HG02610 (cell line): ENCODE measurements around the gene TNNT2.

Experiments
- ATAC-seq: cut with Tn5 transposase; IDR thresholded peaks from one replicate; pipeline ENCODE4 v1.9.1; 2021; ENCODE audit warnings: mild to moderate bottlenecking, moderate library complexity; ENCODE audit not compliant: unreplicated experiment

TNNT2 gene

DNA sequence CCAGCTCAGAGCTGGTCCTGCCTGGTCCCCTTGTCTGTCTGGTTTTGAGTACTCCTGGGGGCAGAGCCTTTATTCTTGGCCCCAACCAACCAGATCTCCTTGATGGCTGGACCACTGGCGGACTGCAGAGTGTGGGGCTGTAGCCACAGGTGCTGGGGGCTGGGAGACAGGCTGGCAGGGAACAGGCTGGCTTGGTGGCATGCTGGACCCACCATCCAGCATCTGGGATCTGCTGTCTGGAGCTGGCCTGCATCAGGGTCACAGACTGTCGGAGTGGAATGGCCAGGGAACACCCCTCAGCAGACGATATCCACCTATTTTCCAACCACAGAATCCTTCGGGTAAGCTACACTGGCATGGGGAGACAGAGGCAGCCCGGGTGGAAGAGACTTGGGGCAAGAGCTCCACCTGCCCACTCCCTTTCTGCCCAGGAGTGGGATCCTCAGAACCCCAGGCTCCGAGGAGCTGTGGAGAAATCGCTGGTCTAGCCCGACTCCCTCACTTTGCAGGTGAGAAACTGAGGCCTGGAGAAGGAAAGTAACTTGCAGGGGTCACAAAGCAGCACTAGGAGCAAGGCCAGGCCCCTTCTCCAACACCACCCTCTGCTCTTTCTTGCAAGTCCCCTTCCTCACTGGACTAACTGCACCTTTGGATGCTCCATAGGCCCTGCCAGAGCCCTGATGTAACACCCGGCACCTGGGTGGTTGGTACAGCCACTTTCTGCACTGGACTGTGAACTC lies 40.6 kb downstream of the TNNT2 start:
- ATAC-seq: no peak

DNA sequence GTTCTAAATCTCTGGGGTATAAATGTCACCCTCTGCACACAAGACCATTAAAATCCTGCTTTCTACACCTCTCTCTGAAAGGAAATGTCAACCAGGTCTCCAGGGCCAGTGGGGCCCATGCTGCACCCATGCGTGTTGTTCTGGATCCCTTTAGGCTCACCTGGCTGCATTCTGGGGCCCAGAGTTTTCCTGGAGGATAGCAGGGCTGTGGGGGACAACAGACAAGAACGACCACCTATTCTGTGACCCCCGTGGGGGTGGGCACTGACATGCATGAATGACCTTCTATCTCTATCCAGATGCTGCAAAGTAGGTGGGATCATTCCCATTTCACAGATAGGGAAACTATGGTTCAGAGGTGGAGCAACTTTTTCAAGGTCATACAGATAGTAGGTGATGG lies 41.6 kb downstream of the TNNT2 start:
- no peak for ATAC-seq

DNA sequence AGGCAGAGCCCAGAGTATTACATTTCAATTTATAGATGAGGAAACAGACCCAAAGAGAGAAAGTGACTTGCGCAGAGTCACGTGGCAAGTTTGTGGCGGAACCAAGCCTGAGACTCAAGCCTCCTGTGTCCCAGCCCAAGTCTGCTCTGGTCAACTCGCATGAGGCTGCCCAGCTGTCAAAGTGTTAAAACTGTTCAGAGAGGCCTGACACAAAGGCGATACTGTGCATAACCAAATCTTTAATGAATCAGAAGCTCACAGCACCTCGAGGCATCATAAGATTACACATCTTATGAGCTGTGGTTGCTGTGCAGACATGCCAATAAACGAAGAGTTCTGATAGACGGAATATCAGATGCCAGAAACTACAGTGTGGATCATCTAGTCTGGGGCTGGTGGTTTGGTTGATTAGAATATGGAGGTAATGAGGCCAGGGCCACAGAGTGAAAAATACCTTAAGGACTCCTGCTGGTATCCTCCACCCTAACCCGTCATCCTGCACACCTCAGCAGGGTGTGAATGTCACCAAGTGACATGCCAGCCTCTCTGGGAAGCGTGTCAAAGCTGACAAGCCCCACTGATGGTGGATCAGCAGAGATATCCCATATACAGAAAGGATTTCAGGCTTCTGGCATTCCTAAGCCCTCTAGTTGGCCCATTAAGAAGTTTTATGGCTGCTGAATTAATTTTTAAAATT lies 42.2 kb downstream of the TNNT2 start:
- ATAC-seq: no peak

DNA sequence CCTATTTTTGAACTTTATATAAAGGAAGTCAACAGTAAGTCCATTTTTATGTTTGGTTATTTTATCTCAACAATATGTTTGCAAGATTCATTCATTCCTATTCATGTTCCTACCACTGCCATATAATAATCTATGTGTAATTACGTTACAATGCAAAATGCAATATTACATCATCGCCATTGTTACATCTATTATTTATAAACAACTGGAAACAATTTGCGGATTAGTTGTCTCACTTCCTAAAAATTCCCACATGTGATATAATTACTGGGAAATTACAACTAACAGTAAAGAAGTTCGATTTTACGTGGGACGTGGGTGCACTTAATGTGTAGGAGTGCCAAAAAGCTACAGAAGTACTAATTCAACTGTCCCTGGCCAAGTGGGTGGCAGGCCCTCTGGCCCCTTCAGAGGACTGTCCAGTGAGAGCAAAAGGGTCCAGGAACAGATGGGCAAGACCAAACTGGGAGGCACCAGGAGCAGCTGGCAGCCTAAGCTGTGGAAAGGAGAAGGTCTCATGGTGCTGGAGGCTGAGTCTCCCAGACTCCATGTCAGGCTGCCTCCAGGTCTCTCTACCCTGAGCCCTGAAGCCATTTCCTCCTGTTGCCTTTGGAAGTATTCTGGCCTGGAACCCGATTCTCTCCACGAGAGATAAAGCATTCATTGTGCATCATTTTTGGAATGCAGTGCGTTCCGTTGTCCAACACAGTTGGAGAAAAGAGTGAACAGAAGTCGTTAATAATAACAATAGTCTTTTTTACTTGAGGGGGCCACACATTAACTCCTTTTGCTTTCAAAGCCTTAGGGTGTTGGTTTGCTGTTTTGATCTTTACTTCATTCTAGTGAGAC lies 42.9 kb downstream of the TNNT2 start:
- ATAC-seq: no peak

- ATAC-seq: no peak
Measured at GRCh38 chr1:201332616-201333335, 44.7 kb downstream of the TNNT2 start.

DNA sequence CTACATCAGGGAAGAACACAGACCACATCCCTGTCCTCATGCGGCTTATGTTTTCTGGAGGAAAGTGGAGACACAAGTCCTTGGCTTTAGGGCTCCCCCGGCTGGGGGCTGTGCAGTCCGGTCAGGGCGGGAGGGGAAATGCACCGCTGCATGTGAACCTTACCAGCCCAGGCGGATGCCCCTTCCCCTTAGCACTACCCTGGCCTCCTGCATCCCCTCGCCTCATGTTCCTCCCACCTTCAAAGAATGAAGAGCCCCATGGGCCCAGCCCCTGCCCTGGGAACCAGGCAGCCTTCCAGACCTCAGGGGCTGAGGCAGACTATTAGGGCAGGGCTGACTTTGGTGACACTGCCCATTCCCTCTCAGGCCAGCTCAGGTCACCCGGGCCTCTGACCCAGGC lies 45.5 kb downstream of the TNNT2 start:
- ATAC-seq: no peak

GRCh38 chr1:201331166-201331565 lies 46.3 kb downstream of the TNNT2 start:
- ATAC-seq: no peak

- ATAC-seq: no peak
Measured at GRCh38 chr1:201330541-201330940, 46.9 kb downstream of the TNNT2 start.

- ATAC-seq: no peak
Measured at GRCh38 chr1:201329801-201330200, 47.7 kb downstream of the TNNT2 start.

- no peak for ATAC-seq
Measured at GRCh38 chr1:201329286-201329685, 48.2 kb downstream of the TNNT2 start.

- no peak for ATAC-seq
Measured at GRCh38 chr1:201328576-201328975, 48.9 kb downstream of the TNNT2 start.

GRCh38 chr1:201327687-201328240 lies 49.7 kb downstream of the TNNT2 start:
- ATAC-seq: no peak

GRCh38 chr1:201326710-201327109 lies 50.8 kb downstream of the TNNT2 start:
- ATAC-seq: no peak

DNA sequence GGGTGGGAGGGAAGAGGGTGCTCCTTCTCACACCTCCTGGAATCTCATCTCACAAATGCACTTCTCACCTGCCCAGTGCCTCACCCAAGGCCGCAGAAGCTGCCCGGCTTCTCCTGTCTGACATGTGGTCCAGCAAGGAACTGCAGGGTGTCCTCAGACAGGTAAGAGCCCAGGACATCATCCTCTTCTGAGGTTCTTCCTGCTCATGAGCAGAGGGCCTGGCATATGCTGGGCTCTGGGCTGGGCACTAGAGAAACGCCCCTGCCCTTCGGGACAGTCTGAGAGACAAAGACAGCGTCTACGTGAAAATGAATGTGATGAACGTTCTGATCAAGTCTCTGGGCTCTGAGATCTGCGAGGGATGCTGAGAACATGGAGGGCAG lies 51.8 kb downstream of the TNNT2 start:
- ATAC-seq: no peak

DNA sequence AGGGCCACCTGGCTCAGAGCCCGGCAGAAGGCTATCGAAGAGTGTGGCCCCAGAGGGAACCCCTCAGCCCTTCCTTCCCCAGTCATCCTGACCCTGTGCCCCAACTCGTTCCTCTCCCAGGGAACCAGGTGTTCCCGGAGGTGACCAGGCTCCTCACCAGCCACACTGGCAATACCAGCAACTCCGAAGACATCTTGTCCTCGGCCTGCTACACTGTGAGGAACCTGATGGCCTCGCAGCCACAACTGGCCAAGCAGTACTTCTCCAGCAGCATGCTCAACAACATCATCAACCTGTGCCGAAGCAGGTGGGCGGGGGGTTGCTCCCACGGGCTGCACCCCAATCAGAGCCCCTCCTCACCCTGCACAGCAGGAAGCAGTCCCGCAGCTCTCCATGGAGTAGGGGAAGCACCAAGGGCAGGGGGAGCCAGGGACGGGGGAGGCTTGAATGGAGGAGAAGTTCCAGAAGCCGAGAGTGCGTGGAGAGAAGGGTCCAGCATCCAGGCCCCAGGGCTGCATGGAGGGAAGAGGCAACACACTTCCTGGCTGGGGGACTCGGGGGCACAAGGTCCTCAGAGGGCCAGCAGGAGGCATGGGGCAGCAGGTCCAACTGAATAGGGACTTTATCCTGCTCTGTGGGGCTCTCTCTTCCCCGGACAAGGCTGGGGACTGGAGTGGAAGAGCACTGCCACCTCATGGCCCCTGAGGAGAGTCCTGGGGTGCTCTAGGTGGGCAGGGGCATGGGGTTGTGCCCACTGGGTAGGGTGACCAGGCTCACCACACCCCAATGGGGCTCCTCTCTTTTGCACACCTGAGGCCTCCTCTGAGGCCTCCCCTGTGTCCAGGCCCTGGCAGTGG lies 52.4 kb downstream of the TNNT2 start:
- no peak for ATAC-seq

GRCh38 chr1:201324306-201324705 lies 53.2 kb downstream of the TNNT2 start:
- ATAC-seq: no peak

DNA sequence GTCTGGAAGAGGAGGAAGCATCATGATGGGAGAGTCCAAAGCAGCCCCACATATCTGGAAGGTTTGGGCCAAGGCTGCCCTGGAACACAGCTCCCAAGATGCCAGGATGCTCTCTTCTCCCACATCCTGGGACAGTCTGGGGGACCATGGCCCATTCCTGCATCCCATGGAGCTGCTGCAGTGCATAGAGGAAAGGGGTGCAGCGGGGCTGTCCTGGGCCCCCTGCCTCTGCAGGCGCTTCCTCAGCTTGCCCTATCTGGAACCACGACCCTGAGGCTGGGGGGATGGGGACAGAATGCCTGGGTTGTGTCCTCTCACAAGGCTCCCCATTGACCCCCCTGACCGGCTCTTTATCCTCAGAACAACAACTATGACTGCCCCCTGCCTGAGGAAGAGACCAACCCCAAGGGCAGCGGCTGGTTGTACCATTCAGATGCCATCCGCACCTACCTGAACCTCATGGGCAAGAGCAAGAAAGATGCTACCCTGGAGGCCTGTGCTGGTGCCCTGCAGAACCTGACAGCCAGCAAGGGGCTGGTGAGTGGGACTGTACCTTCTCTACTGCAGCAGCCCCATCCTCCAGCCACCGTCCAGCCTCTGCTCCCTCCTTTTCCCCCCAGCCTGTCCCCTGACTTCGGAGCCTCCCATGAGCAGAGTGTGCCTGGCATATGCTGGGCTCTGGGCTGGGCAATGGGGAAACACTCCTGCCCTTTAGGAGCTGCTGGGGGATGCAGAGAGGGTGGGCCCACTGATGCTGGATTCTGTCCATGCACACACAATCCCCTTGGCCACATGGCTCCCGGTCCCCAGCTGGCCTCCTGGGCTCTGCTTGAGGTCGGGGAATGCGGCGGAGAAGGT lies 54.6 kb downstream of the TNNT2 start:
- no peak for ATAC-seq

DNA sequence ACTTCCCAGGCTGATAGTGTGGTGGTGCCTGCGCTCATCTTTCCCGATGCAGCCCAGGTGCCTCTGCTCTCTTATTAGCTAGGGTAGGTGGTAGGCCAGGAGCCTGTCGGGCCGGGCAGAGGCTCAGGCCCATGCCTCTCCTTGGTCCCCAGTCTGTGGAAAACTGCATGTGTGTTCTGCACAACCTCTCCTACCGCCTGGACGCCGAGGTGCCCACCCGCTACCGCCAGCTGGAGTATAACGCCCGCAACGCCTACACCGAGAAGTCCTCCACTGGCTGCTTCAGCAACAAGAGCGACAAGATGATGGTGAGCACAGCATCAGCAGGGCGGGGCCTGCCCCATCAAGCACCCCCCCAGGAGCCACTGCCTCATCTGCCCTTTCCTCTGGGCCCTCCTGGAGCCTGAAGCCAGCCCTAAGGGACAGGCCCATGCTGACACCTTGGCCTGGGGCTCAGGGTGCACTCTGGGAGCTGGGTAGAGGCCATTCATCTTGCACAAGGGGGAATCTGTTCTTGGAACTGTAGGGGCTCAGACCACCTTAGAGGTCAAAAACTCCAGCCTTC lies 55.6 kb downstream of the TNNT2 start:
- no peak for ATAC-seq
